T1000 (cell line): ENCODE measurements around the gene FAM209B.
"Not testable (repeated sequence)": the region's sequence is repeated elsewhere in the genome, so short reads cannot be mapped to it uniquely, and the experiment has no call there.

Source experiments
- DNase-seq: peaks from one replicate; lab custom pipeline; 2025; ENCODE audit warnings: mixed read lengths; lab: John Stamatoyannopoulos, UW

The FAM209B gene, protein sequence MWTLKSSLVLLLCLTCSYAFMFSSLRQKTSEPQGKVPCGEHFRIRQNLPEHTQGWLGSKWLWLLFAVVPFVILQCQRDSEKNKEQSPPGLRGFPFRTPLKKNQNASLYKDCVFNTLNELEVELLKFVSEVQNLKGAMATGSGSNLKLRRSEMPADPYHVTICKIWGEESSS

DNA sequence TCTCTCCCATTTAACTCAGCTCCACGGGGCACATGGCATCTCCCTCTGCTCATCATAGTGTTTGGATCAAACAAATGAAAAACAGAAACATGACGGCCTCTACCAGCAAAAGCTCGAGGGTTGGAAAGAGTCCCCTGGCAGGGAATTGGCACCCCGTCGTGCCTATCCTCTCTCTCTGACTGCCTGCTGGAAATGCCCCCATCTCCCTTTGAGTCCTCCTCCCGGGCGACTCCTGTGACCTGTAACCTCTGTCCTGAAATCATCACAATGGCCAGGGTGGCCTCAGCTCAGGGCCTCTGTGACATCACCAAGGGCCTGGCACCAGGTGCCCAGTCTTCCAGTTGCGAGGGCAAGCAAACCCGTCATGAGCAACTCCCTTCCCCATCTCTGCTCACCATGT lies at the start of gene FAM209B:
Gene FAM209B, plus strand, starts transcription at position 301 of the 400 bp plus-strand sequence. Its CDS starts 96 bp downstream, at position 397.
- not testable (repeated sequence) for DNase-seq

DNA sequence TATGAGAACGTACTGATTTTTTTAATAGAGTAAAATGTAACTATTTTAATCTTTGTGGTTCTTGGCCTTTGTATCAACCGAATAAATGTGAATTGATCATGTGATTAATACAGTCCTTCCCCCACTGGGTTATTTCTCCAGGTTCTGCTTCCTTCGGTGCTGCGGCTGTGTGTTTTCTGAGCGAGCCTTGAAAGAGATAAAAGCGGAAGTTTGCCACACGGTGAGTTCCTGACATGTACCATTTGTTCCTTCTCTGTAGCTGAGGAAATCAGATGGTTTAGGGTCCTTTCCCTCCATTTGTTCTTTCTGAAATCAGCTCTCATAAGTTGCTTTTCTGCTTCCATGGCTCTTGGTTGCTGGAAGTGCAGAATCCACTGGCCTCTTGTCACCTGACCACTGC lies 49.1 kb upstream of the FAM209B start:
- no peak for DNase-seq

DNA sequence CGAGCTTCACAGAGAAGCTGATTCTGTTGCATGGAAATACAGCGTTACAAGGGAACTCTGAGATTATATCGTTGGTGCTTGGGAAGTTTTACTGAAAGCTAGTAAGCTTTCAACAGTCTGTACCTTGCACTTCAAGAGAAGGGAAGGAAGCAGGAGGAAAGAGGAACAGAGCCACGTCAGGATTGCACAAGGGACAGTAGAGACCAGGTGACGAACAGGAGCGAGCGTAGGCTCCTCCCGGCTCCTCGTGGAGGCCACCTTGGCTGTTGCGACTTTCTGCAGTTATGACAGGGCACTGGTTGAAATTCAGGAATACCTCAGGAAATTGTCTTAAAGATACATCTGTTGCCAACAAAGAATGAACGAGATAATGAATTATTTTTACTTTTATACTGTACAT lies 45.8 kb upstream of the FAM209B start:
- no peak for DNase-seq

DNA sequence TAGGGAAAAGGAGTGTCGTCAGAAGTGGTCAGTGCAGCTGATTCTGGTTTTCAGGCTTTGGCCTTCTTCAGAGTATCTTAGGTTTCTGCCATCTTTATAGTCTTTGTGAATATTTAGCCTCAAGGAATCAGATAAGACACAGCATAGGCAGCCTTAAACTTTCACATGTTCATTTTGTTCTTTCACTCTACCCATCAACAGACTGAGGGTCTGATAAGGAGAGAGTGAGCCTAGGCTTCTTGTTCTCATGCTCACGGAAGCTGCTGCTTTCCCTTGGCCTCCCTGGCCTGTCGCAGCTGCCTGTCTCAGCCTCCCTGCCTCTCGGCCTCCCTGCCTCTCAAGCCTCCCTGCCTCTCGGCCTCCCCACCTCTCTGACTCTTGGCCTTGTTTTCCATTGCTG lies 44.5 kb upstream of the FAM209B start:
- DNase-seq = no peak

DNA sequence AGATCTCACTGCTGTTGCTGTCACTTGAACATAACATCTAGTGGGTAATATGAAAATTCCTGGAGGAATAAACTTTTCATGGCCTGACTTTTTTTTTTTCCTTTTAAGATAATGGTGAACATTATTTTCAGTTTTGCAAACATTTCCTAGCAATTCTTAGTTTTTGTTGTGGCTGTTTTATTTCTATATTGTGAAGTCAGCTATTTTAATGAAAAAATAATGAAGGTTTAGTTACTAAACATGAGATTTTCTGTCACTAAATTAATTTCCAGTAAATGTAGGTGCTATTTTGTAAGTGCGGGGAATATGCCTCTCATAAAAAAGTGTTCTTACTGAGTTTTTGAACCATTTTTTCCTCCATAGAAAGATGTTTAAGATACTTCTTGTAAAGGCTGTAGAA lies 31.9 kb upstream of the FAM209B start:
- no peak for DNase-seq

DNA sequence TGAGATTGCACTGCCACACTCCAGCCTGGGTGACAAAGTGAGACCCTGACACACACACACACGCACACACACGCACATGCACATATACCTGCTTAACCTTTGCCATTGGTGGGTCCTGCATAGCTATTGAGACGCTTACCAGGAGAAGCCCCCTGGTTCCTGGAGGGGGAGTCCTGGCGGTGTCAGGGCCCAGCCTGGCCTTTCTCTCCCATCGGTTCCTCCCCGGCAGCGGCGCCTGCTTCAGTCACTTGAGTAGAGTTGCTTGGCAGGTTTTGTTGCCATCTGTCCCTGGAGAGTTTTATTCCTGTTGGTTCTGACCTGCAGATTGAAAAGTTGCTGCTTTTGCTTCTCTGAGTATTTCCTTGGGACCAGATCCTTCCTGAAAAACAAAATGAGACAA lies 29.1 kb upstream of the FAM209B start:
- no peak for DNase-seq

DNA sequence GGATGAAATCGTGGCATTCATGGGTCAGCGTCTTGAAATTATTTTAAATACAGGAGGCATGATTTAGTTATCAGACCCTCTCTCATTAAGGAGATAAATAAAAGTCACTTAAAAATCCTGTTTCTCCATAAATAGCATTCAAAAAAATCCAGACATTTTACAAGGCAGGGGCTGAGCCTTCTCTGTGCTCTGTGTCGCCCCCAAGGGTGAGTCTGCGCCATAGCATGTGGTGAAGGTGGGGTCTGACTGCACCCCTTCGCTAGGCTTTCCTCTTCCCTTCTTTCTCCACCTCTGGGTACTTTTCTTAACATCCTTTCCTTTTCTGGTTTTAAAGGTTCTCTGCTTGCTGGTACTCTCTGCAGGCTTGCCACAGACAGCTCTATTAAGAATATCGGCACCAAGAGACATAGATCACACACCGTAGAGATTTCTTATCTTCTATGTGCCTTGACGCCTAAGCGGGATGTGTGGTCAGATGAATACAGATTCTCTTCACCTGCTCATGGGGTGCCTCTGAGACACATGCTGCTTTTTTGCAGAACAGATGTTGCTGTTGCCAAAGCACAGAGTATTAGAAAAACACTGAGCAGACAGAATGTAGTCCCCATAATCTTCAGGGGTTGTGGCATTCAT lies 28.6 kb upstream of the FAM209B start:
- no peak for DNase-seq

DNA sequence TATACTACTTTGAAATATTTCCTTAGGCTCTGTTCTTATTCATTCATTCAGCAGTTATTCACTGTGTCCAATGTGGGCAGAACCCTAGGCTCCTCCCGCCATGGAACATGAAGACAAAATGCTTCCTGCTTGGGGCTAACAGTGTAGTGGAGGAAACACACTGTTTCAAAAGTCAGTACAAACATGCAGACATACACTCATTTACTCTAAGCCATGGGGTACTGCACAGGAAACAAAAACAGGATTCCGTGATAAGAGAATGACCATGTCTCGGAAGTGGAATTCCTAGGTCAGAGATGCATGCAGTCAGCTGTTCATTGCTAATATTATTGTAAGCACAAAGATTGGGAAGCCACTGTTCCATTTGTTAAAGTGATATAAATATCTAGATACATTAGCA lies 26.9 kb upstream of the FAM209B start:
- no peak for DNase-seq

DNA sequence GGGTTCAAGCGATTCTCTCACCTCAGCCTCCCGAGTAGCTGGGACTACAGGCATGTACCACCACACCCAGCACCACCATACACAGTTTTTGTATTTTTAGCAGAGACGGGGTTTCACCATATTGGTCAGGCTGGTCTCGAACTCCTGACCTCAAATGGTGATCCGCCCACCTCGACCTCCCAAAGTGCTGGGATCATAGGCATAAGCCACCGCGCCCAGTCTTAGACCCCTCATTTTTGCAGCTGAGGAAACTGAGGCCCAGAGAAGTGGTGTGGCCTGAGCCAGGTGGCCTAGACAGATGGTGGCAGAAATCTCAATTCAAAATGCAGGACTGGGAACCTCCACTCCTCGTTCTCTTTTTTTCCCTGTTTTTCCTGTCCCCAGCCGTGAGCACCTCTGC lies 21.1 kb upstream of the FAM209B start:
- DNase-seq = no peak

DNA sequence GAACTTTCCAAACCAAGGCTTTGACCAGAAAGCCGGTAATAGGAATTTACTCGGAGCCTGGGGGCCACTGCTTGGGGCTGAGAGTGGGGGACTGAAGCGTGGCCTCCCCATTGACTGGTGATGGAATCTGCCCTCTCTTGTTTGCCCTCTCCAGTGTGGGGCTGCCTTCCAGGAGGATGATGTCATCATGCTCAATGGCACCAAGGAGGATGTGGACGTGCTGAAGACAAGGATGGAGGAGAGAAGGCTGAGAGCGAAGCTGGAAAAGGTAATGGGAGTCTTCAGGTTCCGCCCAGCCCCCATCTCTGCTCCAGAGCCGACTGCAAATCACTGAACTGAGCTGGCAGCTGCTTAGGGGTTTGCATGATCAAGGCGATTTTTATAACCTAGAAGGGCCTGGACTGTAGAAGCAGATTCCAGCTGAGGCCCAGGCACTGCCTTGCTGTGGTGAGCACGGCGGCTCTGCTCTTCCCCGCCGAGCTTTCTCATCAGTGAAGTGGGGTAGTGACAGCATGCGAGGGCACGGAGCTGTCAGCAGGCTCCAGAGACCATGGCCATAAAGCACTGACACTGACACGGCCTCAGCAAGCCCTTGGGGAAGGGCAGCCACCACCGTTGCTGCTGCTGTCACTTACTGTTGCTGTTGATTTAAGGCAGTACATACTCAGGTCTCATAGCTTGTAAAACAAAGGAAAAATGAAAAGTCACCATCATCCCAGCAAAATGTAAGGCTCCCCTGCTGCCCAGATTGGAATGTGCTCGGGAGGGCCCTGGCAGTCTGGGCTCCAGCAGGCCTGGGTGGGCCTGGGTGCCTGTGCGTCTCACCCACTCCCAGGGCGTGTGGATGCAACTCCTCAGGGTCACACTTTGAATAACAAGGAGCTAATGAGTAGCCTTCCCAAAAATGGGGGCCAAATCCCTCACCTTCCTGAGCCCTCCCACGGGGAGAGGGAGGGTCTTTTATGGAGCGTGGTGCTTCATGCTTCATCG lies 19.6 kb upstream of the FAM209B start:
- no peak for DNase-seq

DNA sequence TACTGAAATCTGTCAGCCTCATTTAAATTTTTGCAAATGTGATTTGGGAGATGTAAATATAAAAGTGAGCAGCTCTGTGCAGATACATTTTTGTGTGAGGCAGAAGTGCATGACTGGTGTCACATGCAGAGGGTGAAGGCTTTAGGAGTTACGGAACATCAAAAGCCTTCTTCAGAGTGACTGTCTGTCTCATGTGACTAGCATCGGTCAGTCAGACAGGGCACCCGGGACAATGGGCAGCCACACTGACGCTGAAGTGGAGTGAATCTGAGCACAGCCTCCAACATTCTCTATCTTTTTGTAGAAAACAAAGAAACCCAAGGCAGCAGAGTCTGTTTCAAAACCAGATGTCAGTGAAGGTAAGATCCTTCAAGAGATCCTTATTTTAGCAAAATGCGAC lies 16.4 kb upstream of the FAM209B start:
- DNase-seq = no peak

DNA sequence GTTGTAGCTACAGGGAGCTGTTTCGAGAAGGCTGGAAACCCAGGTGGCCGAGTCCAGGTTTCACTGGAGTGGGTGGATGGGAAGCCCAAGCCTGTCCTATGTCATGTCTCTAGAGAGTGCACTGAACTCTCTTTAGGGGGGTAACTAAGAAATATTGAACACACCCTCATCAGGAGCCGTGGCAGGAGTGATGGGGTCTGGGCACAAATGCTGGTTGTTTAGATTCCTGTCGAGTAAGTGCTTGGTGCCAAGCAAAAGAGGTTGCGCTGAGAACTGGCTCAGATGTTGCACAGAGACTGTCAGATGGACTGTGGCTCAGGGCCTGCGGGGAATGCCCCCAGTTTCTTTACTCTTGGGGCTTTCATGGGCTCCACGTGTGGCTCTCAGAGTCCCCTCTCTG lies 15.8 kb upstream of the FAM209B start:
- no peak for DNase-seq

DNA sequence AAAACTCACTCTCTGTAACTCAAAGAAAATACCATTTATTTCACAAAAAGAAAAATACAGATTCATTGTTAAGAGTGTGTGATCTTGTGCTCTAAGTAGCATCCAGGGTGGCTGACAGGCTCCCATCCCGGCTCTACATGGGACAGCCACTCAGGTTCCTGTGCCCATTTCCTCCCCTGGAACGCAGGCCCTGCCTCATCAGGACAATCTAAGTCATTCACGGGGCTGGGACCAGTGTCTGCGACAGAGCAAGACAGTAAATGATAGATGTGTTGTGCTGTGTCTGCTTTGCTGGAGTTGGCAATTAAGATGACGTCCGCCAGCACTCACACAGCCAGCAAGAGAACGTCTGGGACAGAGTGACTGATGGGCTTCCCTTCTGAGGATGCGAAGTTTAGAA lies 15.4 kb upstream of the FAM209B start:
- DNase-seq = no peak

DNA sequence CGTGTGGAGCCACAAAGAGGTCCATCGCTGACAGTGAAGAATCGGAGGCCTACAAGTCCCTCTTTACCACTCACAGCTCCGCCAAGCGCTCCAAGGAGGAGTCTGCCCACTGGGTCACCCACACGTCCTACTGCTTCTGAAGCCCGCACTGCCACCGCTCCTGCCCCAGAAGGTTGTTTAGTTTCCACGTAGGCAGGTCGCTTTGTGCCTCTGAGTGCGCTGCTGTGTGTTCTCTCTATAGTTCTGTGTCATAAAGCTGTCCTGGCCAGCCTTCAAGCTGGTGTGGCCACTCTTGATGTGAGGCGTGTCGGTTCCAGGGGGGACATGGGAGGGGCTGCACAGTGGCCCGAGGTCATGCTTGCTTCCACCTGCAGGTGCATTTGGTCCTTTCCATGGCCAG lies 14.9 kb upstream of the FAM209B start:
- no peak for DNase-seq

DNA sequence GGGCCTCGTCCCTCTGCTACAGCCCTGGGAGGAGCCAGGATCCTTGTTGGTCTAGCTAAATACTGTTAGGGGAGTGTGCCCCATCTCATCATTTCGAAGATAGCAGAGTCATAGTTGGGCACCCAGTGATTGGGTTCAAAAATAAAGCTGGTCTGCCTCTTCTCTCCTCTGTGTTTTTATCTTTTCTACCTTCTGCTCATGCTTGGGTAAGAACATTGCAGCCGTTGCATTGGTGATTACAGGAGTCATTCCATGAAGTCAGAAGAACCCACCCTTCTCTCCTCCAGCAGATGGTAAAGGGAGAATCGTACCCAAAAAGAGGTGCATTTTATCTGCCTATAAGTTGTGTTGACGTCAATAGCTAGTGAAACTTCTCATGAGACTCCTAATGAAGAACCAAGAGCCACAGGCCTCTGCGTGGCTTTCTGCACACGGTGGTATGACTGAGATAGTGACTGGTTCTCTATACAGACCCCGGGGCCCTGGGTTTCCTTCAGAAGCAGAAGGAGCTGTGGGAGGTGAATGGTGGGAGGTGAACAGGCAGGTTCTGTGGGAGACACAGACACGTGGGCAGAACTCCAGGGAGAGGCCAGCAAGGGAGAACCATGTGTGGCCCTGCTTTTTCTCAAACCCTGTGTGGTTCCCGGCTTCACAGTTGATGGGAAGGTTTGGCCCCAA lies 14.2 kb upstream of the FAM209B start:
- DNase-seq = no peak

DNA sequence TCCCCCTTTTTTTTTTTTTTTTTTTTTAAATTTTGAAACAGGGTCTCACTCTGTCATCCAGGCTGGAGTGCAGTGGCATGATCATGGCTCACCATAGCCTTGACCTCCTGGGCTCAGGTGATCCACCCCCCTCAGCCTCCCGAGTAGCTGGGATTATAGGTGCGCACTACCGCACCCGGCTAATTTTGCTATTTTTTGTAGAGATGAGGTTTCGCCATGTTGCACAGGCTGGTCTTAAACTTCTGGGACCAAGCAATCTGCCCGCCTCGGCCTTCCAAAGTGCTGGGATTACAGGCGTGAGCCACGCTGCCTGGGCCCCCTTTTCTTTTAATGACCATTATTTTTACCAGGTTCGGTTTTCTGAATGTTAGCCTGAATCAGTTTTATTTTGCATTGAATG lies 13.5 kb upstream of the FAM209B start:
- DNase-seq = no peak

DNA sequence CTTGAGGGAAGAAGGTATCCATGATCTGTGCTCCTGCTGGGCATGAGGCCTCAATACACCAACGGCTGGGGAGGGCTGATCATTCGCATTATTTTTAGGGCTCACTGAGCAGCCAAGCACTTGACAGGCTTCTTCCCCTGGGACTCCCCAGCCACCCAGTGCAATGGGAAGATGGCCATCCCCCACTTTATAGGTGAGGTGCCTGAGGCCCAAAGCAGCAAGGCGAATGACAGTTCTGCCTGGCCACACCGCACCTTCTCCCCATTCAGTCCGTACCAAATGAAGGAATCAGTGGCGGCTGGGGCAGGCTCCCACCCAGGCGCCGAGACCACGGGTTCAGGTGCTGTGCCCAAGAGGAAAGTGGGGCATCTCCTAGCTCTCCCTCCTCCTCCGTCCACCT lies 12.9 kb upstream of the FAM209B start:
- no peak for DNase-seq

DNA sequence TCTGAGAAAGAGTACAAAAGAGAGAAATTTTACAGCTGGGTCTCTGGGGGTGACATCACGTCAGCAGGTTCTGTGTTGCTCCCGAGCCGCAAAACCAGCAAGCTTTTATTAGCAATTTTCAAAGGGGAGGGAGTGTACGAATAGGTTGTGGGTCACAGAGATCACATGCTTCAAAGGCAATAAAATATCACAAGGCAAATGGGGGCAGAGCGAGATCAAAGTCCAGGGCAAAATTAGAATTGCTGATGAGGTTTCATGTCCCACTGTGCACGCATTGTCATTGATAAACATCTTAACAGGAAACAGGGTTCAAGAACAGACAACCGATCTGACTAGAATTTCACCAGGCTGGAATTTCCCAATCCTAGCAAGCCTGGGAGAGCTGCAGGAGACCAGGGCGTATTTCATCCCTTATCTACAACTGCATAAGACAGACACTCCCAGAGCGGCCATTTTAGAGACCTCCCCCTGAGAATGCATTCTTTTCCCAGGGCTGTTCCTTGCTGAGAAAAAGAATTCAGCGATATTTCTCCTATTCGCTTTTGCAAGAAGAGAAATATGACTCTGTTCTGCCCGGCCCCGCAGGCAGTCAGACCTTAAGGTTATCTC lies 12.2 kb upstream of the FAM209B start:
- not testable (repeated sequence) for DNase-seq

DNA sequence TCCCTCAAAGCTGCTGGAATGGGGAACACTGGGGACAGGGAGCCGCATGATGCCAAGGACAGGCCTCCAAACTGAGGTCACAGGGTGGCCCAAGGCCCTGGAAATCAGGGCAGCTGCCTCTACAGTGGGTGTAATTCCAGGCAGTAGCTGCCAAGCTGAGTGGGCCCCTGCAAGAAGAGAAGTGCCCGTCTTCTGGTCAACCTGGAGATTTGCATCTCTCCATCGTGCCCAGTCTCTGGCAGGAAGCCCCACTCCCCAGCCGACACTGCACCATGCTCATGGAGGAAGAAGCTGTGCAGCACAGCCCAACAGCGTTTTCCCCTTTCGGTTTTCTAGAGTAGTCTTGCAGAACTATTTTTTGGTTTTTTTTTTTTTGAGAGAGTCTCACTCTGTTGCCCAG lies 10.7 kb upstream of the FAM209B start:
- DNase-seq = no peak

DNA sequence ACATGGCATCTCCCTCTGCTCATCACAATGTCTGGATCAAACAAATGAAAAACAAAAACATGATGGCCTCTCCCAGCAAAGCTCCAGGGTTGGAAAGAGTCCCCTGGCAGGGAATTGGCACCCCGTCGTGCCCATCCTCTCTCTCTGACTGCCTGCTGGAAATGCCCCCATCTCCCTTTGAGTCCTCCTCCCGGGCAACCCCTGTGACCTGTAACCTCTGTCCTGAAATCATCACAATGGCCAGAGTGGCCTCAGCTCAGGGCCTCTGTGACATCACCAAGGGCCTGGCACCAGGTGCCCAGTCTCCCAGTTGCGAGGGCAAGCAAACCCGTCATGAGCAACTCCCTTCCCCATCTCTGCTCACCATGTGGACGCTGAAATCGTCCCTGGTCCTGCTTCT lies 8.6 kb upstream of the FAM209B start, which contains the start of gene FAM209A:
Gene FAM209A, plus strand, starts transcription at position 301 of the 400 bp plus-strand sequence. Its CDS starts 65 bp downstream, at position 366.
- DNase-seq = not testable (repeated sequence)

DNA sequence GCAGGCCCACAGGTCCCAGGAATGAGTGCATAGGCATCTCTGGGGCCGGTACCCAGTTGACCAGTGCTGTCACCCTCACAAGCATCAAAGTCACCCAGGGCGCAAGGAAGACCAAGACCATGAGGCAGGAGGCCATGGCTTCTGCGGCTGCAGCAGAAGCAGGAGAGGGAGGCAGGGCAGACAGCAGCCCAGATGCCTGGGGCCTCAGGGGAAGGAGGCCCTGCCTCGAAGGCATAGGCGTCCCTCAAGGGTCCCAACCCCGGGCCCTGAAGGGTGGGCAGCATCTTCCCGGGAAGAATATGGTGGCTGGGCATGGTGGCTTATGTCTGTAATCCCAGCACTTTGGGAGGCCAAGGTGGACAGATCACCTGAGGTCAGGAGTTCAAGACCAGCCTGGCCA lies 5.5 kb upstream of the FAM209B start:
- no peak for DNase-seq

DNA sequence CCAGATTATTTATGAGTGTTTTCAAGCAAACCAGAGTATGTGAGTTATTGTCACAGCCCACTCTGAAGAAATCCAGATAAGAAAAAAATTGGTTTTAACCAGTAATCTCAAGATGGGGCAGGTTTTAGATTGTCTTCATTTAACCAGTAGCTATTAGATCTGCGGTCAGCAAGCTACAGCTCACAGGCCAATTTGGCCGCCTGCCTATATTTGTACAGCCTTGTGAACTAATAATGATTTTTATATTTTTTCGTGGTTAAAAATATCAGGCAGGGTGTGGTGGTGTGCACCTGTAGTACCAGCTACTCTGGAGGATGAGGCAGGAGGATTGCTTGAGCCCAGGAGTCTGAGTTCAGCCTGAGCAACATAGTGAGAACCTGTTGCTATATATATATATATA lies 5.0 kb downstream of the FAM209B start:
- no peak for DNase-seq
